Vagina (tissue), 2 donors: ENCODE results near the gene EHD3.

ENCODE experiments used
- CTCF ChIP-seq, 3 experiments: fragments of 450-650 bp in 2 of 3; fragments of 200-600 bp in 1 of 3; sonication (generic) in 1 of 3; IDR thresholded peaks; one replicate each; pipeline ENCODE4 v1.5.1; 2017 to 2019; ENCODE audit warnings: antibody characterized with exemption in 3 of 3, mild to moderate bottlenecking in 2 of 3, moderate library complexity in 2 of 3
- POLR2A ChIP-seq, 2 donors: fragments of 450-650 bp; IDR thresholded peaks; one replicate each; pipeline ENCODE4 v1.6.1; 2017; ENCODE audit warnings: antibody characterized with exemption in 2 of 2, mild to moderate bottlenecking in 2 of 2, moderate library complexity in 2 of 2
- POLR2AphosphoS5 ChIP-seq, 2 donors: sonication (generic); formaldehyde crosslinking; IDR thresholded peaks; one replicate each; pipeline ENCODE4 v1.9.0; 2017; ENCODE audit warnings: antibody characterized with exemption in 2 of 2, mild to moderate bottlenecking in 2 of 2, low read depth in 1 of 2; ENCODE audit not compliant: insufficient read depth in 1 of 2

GRCh38 chr2:31192396-31192795, 41.6 kb upstream of the EHD3 start:
- no peak for TF ChIP-seq POLR2A (IDR thresholded peaks at IDR 0.05)
- no peak for TF ChIP-seq CTCF (IDR thresholded peaks at IDR 0.05)
- TF ChIP-seq POLR2AphosphoS5 (IDR thresholded peaks at IDR 0.05; ENCODE audit: insufficient read depth in 1 of 2, low read depth in 1 of 2) = no peak
